Stomach (tissue), 4 donors: Measurements from ENCODE around the gene RFC5.

Source experiments
- CTCF ChIP-seq, 7 experiments: fragments of 450-650 bp in 4 of 7; fragments of 200-600 bp in 3 of 7; sonication (generic) in 3 of 7; IDR thresholded peaks; one replicate each; pipeline ENCODE4 v1.5.1; 2016 to 2019; ENCODE audit warnings: antibody characterized with exemption in 7 of 7, control low read depth in 2 of 7, mild to moderate bottlenecking in 1 of 7
- EP300 ChIP-seq: sonication (generic); formaldehyde crosslinking; IDR thresholded peaks from one replicate; pipeline ENCODE4 v1.6.1; 2017; ENCODE audit warnings: antibody characterized with exemption
- POLR2A ChIP-seq, 4 donors: fragments of 450-650 bp; IDR thresholded peaks; one replicate each; pipeline ENCODE4 v1.6.1; 2016; ENCODE audit warnings: antibody characterized with exemption in 4 of 4, control low read depth in 2 of 4, mild to moderate bottlenecking in 1 of 4, moderate library complexity in 1 of 4

GRCh38 chr12:118032188-118032587, 15.7 kb downstream of the RFC5 start:
- TF ChIP-seq CTCF (IDR thresholded peaks at IDR 0.05) (no peak), EP300 (no peak), POLR2A (IDR thresholded peaks at IDR 0.05) (no peak)
